ENCODE data around the gene B3GNT3. TPM values are rescaled to one million over a fixed set of nuclear protein-coding genes. Genes with fewer than 3 reads are reported as not detected.

B3GNT3 gene
- total RNA-seq, 1 donor from 2014 or later, result not detected

DNA sequence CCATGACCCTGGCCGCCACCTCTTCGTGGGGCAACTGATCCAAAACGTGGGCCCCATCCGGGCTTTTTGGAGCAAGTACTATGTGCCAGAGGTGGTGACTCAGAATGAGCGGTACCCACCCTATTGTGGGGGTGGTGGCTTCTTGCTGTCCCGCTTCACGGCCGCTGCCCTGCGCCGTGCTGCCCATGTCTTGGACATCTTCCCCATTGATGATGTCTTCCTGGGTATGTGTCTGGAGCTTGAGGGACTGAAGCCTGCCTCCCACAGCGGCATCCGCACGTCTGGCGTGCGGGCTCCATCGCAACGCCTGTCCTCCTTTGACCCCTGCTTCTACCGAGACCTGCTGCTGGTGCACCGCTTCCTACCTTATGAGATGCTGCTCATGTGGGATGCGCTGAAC, 16.7 kb downstream of the B3GNT3 start:
- no peak for TF ChIP-seq CTCF (conservative IDR thresholded peaks at IDR 0.05)
- Mint-ChIP-seq H3K9me3 (no peaks in the 10 kb centered on the region), H3K4me3 (no peak overlapping the region), H3K36me3 (ENCODE audit: low read depth) (no peaks in the 10 kb centered on the region), H3K27ac (ENCODE audit: unreplicated experiment) (no peak overlapping the region), H3K27me3 (ENCODE audit: low read depth) (peaks cover 10% of the 10 kb centered on the region), H3K4me1 (no peaks in the 10 kb centered on the region)
- no peak for DNase-seq (ENCODE audit: low read depth, low spot score)

DNA sequence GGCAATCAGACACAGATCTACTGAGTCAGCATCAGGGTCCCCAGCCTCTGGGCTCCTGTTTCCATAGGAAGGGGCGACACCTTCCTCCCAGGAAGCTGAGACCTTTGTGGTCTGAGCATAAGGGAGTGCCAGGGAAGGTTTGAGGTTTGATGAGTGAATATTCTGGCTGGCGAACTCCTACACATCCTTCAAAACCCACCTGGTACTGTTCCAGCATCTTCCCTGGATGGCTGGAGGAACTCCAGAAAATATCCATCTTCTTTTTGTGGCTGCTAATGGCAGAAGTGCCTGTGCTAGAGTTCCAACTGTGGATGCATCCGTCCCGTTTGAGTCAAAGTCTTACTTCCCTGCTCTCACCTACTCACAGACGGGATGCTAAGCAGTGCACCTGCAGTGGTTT, 17.2 kb downstream of the B3GNT3 start:
- TF ChIP-seq CTCF (conservative IDR thresholded peaks at IDR 0.05), result no peak

DNA sequence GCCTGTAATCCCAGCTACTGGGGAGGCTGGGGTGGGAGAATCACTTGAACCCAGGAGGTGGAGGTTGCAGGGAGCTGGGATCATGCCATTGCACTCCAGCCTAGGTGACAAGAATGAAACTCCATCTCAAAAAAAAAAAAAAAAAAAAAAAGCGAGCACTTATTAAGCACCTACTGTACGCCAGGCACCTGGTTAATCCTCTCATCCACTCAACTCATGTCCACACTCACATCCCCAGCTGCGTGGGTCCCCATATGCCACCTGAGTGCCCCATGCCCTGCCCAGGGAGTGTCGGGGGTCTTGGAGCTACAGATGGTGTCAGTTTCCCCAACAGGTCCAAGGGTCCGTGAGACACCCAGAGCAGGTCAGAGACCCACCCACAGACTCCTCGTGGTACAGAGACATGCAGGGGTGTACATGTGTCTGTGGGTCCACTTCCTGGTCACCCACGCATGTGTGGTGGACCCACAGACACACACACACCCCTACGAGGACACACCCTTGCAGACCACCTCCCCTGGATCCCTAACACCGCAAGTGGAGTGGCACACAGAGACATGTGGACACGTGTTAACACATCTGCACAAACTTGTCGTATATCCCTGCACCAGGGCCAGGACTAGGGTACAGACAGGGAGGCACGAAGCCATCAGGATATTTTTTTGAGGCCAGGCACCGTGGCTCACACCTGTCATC, 22.9 kb downstream of the B3GNT3 start:
- no peak overlapping the region for H3K4me3 Mint-ChIP-seq
- no peak for DNase-seq (ENCODE audit: low read depth, low spot score)
- H3K9me3 Mint-ChIP-seq, result no peaks in the 10 kb centered on the region
- H3K27ac Mint-ChIP-seq (ENCODE audit: unreplicated experiment), result no peak overlapping the region
- TF ChIP-seq CTCF (conservative IDR thresholded peaks at IDR 0.05), result no peak
- no peaks in the 10 kb centered on the region for H3K36me3 Mint-ChIP-seq (ENCODE audit: low read depth)
- H3K27me3 Mint-ChIP-seq (ENCODE audit: low read depth), result no peaks in the 10 kb centered on the region
- H3K4me1 Mint-ChIP-seq, result no peaks in the 10 kb centered on the region

More for the DNA sequence above, 17.2 kb downstream of the B3GNT3 start:
- Mint-ChIP-seq H3K27me3 (ENCODE audit: low read depth) (peaks cover 10% of the 10 kb centered on the region), H3K36me3 (ENCODE audit: low read depth) (no peaks in the 10 kb centered on the region), H3K27ac (ENCODE audit: unreplicated experiment) (no peak overlapping the region), H3K4me3 (no peak overlapping the region), H3K4me1 (no peaks in the 10 kb centered on the region), H3K9me3 (no peaks in the 10 kb centered on the region)
- DNase-seq (ENCODE audit: low read depth, low spot score), result no peak

DNA sequence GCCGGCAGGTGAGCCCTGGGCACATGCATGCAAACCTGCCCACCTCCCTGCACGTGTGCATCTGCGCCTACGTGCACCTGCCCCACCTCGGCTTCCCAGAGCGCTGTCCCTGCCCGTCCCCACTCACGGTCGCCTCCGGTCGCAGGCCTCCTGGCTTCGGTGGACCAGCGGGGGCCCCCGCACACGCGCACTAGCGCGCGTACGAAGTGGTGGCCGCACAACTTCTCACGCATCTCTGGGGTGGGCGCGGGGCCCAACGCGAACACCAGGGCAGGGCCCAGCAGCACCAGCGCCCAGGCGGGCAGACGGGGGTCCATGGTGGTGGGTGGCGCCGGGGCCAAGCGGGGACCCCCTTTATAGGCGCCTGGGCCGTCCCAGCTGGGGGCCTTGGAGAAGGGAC, 26.3 kb downstream of the B3GNT3 start, which contains the start of gene INSL3:
TSS of gene INSL3 (minus strand) at position 330 of the 400 bp plus-strand sequence. CDS start at position 317, 13 bp downstream.
- no peak within 1 kb of the TSS for H3K4me3 Mint-ChIP-seq
- no peaks in the 10 kb centered on the region for H3K36me3 Mint-ChIP-seq (ENCODE audit: low read depth)
- no peak within 1 kb of the TSS for H3K27ac Mint-ChIP-seq (ENCODE audit: unreplicated experiment)
- H3K9me3 Mint-ChIP-seq, result no peaks in the 10 kb centered on the region
- H3K27me3 Mint-ChIP-seq (ENCODE audit: low read depth), result no peaks in the 10 kb centered on the region
- no peak for TF ChIP-seq CTCF (conservative IDR thresholded peaks at IDR 0.05)
- no peaks in the 10 kb centered on the region for H3K4me1 Mint-ChIP-seq
- DNase-seq (ENCODE audit: low read depth, low spot score), result no peak

GRCh38 chr19:17824339-17824738, 29.4 kb downstream of the B3GNT3 start:
- no peak for TF ChIP-seq CTCF (conservative IDR thresholded peaks at IDR 0.05)
- Mint-ChIP-seq H3K36me3 (ENCODE audit: low read depth) (no peaks in the 10 kb centered on the region), H3K27me3 (ENCODE audit: low read depth) (peaks cover 5% of the 10 kb centered on the region), H3K4me3 (no peak overlapping the region), H3K27ac (ENCODE audit: unreplicated experiment) (no peak overlapping the region), H3K4me1 (no peaks in the 10 kb centered on the region), H3K9me3 (no peaks in the 10 kb centered on the region)
- no peak for DNase-seq (ENCODE audit: low read depth, low spot score)
